Thyroid gland (tissue), 4 donors: Measurements from ENCODE around the gene LSAMP.

Experiments used
- POLR2A ChIP-seq, 2 donors: fragments of 450-650 bp; IDR thresholded peaks; one replicate each; pipeline ENCODE4 v1.6.1; 2017; ENCODE audit warnings: antibody characterized with exemption in 2 of 2, mild to moderate bottlenecking in 2 of 2, moderate library complexity in 1 of 2
- TF ChIP-seq, protein P1 (sequence below), 6 experiments: fragments of 200-600 bp in 3 of 6; fragments of 450-650 bp in 3 of 6; sonication (generic) in 3 of 6; IDR thresholded peaks; one replicate each; pipeline ENCODE4 v1.5.1; 2016 to 2019; ENCODE audit warnings: antibody characterized with exemption in 6 of 6, mild to moderate bottlenecking in 2 of 6, inconsistent platforms in 1 of 6, moderate library complexity in 1 of 6

GRCh38 chr3:115800489-115801075 lies 644.7 kb downstream of the LSAMP start:
- TF ChIP-seq, protein P1, sequence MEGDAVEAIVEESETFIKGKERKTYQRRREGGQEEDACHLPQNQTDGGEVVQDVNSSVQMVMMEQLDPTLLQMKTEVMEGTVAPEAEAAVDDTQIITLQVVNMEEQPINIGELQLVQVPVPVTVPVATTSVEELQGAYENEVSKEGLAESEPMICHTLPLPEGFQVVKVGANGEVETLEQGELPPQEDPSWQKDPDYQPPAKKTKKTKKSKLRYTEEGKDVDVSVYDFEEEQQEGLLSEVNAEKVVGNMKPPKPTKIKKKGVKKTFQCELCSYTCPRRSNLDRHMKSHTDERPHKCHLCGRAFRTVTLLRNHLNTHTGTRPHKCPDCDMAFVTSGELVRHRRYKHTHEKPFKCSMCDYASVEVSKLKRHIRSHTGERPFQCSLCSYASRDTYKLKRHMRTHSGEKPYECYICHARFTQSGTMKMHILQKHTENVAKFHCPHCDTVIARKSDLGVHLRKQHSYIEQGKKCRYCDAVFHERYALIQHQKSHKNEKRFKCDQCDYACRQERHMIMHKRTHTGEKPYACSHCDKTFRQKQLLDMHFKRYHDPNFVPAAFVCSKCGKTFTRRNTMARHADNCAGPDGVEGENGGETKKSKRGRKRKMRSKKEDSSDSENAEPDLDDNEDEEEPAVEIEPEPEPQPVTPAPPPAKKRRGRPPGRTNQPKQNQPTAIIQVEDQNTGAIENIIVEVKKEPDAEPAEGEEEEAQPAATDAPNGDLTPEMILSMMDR (IDR thresholded peaks at IDR 0.05) = no peak
- TF ChIP-seq POLR2A (IDR thresholded peaks at IDR 0.05) = no peak
